K562 (cell line): ENCODE data around the gene C6orf62. TPM values are rescaled to one million over a fixed set of nuclear protein-coding genes. Genes with fewer than 3 reads are reported as not detected.

ENCODE experiments used
- ATAC-seq: fragments of 200-7000 bp; cut with Tn5 transposase; 3 replicates; pipeline ENCODE4 v1.9.1; 2020; ENCODE audit warnings: moderate library complexity
- BruUV-seq: library from RNA; stranded (reverse); fragments of 400-500 nt; replicated peaks from 2 replicates; lab custom pipeline; 2021; lab: Mats Ljungman, UMichigan
- CTCF ChIA-PET: fragments of 300-600 bp; formaldehyde crosslinking; extraction: SDS; loops from one replicate; lab custom pipeline; 2021; ENCODE audit warnings: low intra/inter-chr PET ratio; lab: Yijun Ruan, JAX
- POLR2A ChIA-PET: fragments of 300-600, 350-650 bp; sonication (Branson Sonifier 250); formaldehyde crosslinking; extraction: SDS; loops from one replicate; lab custom pipeline; 2021; ENCODE audit warnings: antibody characterized with exemption, inconsistent platforms; lab: Yijun Ruan, JAX
- DNase-seq, 4 experiments: peaks; one replicate each; pipeline versions ENCODE4 v3.0.0 to v3.0.0-alpha.2; 2011 to 2018; ENCODE audit warnings: low spot score in 3 of 4, mixed read lengths in 3 of 4; ENCODE audit errors: extremely low read depth in 1 of 4
- FAIRE-seq: peaks from 2 replicates; lab custom pipeline; 2011; peaks lifted over from hg19 to GRCh38; lab: Jason Lieb, UNC
- H2AFZ ChIP-seq: 2 replicates; pipeline ENCODE4 v1.6.0; 2011; ENCODE audit warnings: low read depth, low read length, control low read depth, inconsistent platforms
- H3K27ac ChIP-seq: fragments of 200-600 bp; 3 replicates; pipeline ENCODE4 v1.8.0; 2011; ENCODE audit warnings: low read depth, mild to moderate bottlenecking, control low read depth, inconsistent platforms, low read length, moderate library complexity, mixed read lengths; ENCODE audit errors: extremely low read depth
- H3K27me3 ChIP-seq, 2 experiments: fragments of 300-600 bp in 1 of 2; 2 replicates in 1 of 2; 3 replicates in 1 of 2; pipeline versions ENCODE4 v1.6.0 to v1.8.0; 2011; ENCODE audit warnings: inconsistent platforms in 2 of 2, low read length in 2 of 2, mild to moderate bottlenecking in 1 of 2, mixed read lengths in 1 of 2, moderate library complexity in 1 of 2; ENCODE audit not compliant: control insufficient read depth in 2 of 2, insufficient read depth in 2 of 2
- H3K36me3 ChIP-seq: fragments of 300-600 bp; 3 replicates; pipeline ENCODE4 v1.8.0; 2011; ENCODE audit warnings: mild to moderate bottlenecking, low read length, inconsistent platforms; ENCODE audit not compliant: control insufficient read depth, insufficient read depth
- H3K4me1 ChIP-seq, 2 experiments: fragments of 200-600 bp in 1 of 2; replicated peaks in 1 of 2; 2 replicates in 1 of 2; 3 replicates in 1 of 2; pipeline versions ENCODE4 v1.5.1 to v1.8.0; 2011; ENCODE audit warnings: inconsistent platforms in 2 of 2, low read length in 2 of 2, mild to moderate bottlenecking in 1 of 2, mixed read lengths in 1 of 2, moderate library complexity in 1 of 2; ENCODE audit not compliant: control insufficient read depth in 2 of 2, insufficient read depth in 2 of 2
- H3K4me2 ChIP-seq: 2 replicates; pipeline ENCODE4 v1.6.1; 2011; ENCODE audit warnings: low read length, control low read depth, inconsistent platforms, mixed read lengths; ENCODE audit not compliant: insufficient read depth
- H3K4me3 ChIP-seq: fragments of 200-600 bp; sonication (generic), shearing (Covaris generic); 2 replicates; pipeline ENCODE4 v1.5.1; 2016; ENCODE audit warnings: control low read depth, inconsistent platforms
- H3K79me2 ChIP-seq: fragments of 200-600 bp; 3 replicates; pipeline ENCODE4 v1.8.0; 2011; ENCODE audit warnings: low read length, inconsistent platforms; ENCODE audit not compliant: control insufficient read depth, insufficient read depth
- H3K9ac ChIP-seq, 2 experiments: 2 replicates each; pipeline versions ENCODE4 v1.6.0 to v1.6.1; 2011; ENCODE audit warnings: low read depth in 2 of 2, low read length in 2 of 2, control low read depth in 1 of 2, inconsistent platforms in 1 of 2, mild to moderate bottlenecking in 1 of 2, mixed read lengths in 1 of 2; ENCODE audit not compliant: insufficient read depth in 1 of 2
- H3K9me1 ChIP-seq: one replicate; pipeline ENCODE4 v1.6.0; 2011; ENCODE audit warnings: inconsistent platforms, mild to moderate bottlenecking, low read length, moderate library complexity; ENCODE audit not compliant: control insufficient read depth, insufficient read depth
- H3K9me3 ChIP-seq: replicated peaks from 2 replicates; pipeline ENCODE4 v1.5.1; 2011; ENCODE audit warnings: low read depth, low read length, inconsistent platforms; ENCODE audit not compliant: control insufficient read depth, insufficient read depth
- H4K20me1 ChIP-seq: replicated peaks from 2 replicates; pipeline ENCODE4 v1.6.1; 2011; ENCODE audit warnings: low read length, inconsistent platforms, mixed read lengths; ENCODE audit not compliant: control insufficient read depth, insufficient read depth
- CEBPG ChIP-seq, 3 experiments: fragments of 200-800 bp in 1 of 3; sonication (Bioruptor generic) in 1 of 3; sonication (generic) in 1 of 3; formaldehyde crosslinking in 1 of 3; IDR thresholded peaks in 2 of 3; conservative IDR thresholded peaks in 1 of 3; 2 replicates each; pipeline versions ENCODE4 v1.6.1 to v1.8.0; 2016 to 2022; ENCODE audit warnings: missing compliant biosample characterization in 2 of 3, missing genetic modification characterization in 2 of 3, mild to moderate bottlenecking in 1 of 3, missing genetic modification reagents in 1 of 3
- HCFC1 ChIP-seq: IDR thresholded peaks from 2 replicates; pipeline ENCODE4 v1.6.1; 2012; ENCODE audit warnings: low read depth, low read length, improper control_type of control experiment
- SMARCC2 ChIP-seq: fragments of 450-650 bp; IDR thresholded peaks from 2 replicates; pipeline ENCODE4 v1.6.1; 2017; ENCODE audit warnings: antibody characterized with exemption, moderate library complexity, mild to moderate bottlenecking, low read depth
- XRCC3 ChIP-seq: fragments of 450-650 bp; IDR thresholded peaks from 2 replicates; pipeline ENCODE4 v1.6.1; 2017; ENCODE audit warnings: mild to moderate bottlenecking, moderate library complexity
- WGBS: fragments of 100-300 bp; shearing (Covaris generic); methylation state at CpG from one replicate; pipeline ENCODE4 v1.1.6; 2016; ENCODE audit warnings: low coverage, mixed read lengths; ENCODE audit not compliant: insufficient coverage; ENCODE audit errors: missing lambda C conversion rate; 5-methylcytosine and 5-hydroxymethylcytosine counted together
- in situ Hi-C: fragments of 300-500 bp; cut with MboI; formaldehyde crosslinking; loops from 4 replicates; pipeline ENCODE4 v1.15.0; 2018; ENCODE audit warnings: inconsistent platforms, mixed read lengths
- intact Hi-C: fragments of 100-400 bp; cut with micrococcal nuclease; formaldehyde crosslinking; loops from 2 replicates; pipeline ENCODE4 v1.14.2; 2022
- polyA plus RNA-seq, 8 experiments: library from polyadenylated mRNA; depleted of rRNA in 4 of 8; stranded (reverse) in 5 of 8; unstranded in 3 of 8; fragments of >200 nt; fragmentation: Nextera tagmentation in 2 of 8; fragmentation: Illumina TruSeq in 1 of 8; extraction: Ambion mirVana in 2 of 8; extraction: Trizol in 1 of 8; gene quantifications; 2 replicates each; pipeline versions ENCODE4 v1.2.1 to v1.2.3, GENCODE V29; 2011 to 2014; ENCODE audit warnings: inconsistent platforms in 1 of 8, missing spikeins in 1 of 8
- total RNA-seq, 7 experiments: library from RNA; depleted of rRNA in 6 of 7; stranded (reverse); fragments of >200 nt in 6 of 7; fragmentation: Illumina TruSeq in 2 of 7; extraction: Trizol in 2 of 7; gene quantifications; 2 replicates each; pipeline versions ENCODE4 v1.2.1 to v1.2.3, GENCODE V29; 2011 to 2021; ENCODE audit warnings: low replicate concordance in 1 of 7
- TF ChIP-seq, protein P1 (sequence below), 2 experiments: fragments of 450-650 bp in 1 of 2; sonication (generic) in 1 of 2; formaldehyde crosslinking in 1 of 2; IDR thresholded peaks in 1 of 2; conservative IDR thresholded peaks in 1 of 2; 2 replicates each; pipeline versions ENCODE4 v1.6.1 to v1.8.1; 2016 to 2023; ENCODE audit warnings: mild to moderate bottlenecking in 2 of 2, moderate library complexity in 2 of 2, inconsistent platforms in 1 of 2, missing genetic modification reagents in 1 of 2
- TF ChIP-seq, protein P2 (sequence below): IDR thresholded peaks from 2 replicates; pipeline ENCODE4 v1.6.1; 2011; ENCODE audit warnings: borderline replicate concordance, low read depth, mild to moderate bottlenecking, moderate library complexity, low read length; ENCODE audit not compliant: insufficient read depth, poor library complexity, severe bottlenecking
- TF ChIP-seq, protein P3 (sequence below): fragments of 200-800 bp; sonication (Bioruptor generic); IDR thresholded peaks from 2 replicates; pipeline ENCODE4 v1.6.1; 2017; ENCODE audit warnings: missing genetic modification characterization, missing compliant biosample characterization

C6orf62 gene
- total and polyA plus RNA-seq, 9 of the 15 experiments (the other 6 are each of a cell fraction or from before 2014, with no cell fraction given) = 48.5 to 579 (median 111) TPM

DNA sequence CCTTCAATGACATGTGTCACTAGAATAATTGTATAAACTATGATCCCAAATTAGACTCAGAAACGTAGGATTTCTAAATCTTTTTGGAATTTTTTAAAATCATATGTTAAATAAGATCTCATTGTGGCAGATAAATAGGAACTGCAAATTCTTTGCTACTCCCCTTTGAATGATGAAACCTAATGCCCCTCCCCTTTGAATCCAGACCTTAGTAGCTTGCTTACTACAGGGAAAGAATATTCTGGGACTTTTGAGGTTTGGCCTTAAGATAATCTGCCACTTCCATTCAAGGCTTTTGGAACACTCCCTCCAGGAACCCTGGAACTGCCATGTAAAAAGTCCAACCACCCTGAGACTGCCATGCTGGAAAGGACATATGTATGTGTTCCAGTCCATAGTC lies 59.4 kb downstream of the C6orf62 start:
- no peaks in the 10 kb centered on the region for H3K9me3 ChIP-seq
- WGBS = 32% methylated on average over 1 of the region's 1 CpG
- DNase-seq = peak in 1 of 4 experiments; percentile 9
- in situ Hi-C loops = no loop called here
- POLR2A ChIA-PET = interaction anchor here (0.7 to 2.4 kb wide), 9 partner anchors 8 to 533 kb away, joined by 3 to 14 read pairs (median 4); partner anchors contain the start of genes ACOT13, KIAA0319 and TDP2
- CTCF ChIA-PET = no interaction called here
- TF ChIP-seq HCFC1 (no peak), SMARCC2 (no peak), XRCC3 (no peak), CEBPG (CRISPR knock-in tag; IDR thresholded peaks at IDR 0.05) (0 out of 2 replicates have a peak, but pooled peaks have one; percentile 21), CEBPG (tag; conservative IDR thresholded peaks at IDR 0.05 in 1 of 2, IDR thresholded peaks at IDR 0.05 in 1 of 2) (no peak)
- TF ChIP-seq, protein P1, sequence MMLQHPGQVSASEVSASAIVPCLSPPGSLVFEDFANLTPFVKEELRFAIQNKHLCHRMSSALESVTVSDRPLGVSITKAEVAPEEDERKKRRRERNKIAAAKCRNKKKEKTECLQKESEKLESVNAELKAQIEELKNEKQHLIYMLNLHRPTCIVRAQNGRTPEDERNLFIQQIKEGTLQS (IDR thresholded peaks at IDR 0.05) = no peak
- TF ChIP-seq, protein P1 (CRISPR knock-in tag; conservative IDR thresholded peaks at IDR 0.05) = 0 out of 2 replicates have a peak, but pooled peaks have one; percentile 7
- TF ChIP-seq, protein P2, sequence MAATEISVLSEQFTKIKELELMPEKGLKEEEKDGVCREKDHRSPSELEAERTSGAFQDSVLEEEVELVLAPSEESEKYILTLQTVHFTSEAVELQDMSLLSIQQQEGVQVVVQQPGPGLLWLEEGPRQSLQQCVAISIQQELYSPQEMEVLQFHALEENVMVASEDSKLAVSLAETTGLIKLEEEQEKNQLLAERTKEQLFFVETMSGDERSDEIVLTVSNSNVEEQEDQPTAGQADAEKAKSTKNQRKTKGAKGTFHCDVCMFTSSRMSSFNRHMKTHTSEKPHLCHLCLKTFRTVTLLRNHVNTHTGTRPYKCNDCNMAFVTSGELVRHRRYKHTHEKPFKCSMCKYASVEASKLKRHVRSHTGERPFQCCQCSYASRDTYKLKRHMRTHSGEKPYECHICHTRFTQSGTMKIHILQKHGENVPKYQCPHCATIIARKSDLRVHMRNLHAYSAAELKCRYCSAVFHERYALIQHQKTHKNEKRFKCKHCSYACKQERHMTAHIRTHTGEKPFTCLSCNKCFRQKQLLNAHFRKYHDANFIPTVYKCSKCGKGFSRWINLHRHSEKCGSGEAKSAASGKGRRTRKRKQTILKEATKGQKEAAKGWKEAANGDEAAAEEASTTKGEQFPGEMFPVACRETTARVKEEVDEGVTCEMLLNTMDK = no peak
- TF ChIP-seq, protein P3, sequence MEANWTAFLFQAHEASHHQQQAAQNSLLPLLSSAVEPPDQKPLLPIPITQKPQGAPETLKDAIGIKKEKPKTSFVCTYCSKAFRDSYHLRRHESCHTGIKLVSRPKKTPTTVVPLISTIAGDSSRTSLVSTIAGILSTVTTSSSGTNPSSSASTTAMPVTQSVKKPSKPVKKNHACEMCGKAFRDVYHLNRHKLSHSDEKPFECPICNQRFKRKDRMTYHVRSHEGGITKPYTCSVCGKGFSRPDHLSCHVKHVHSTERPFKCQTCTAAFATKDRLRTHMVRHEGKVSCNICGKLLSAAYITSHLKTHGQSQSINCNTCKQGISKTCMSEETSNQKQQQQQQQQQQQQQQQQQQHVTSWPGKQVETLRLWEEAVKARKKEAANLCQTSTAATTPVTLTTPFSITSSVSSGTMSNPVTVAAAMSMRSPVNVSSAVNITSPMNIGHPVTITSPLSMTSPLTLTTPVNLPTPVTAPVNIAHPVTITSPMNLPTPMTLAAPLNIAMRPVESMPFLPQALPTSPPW (CRISPR knock-in tag) = peak; percentile 10; the same call in 1 of the 2 replicates
- TF ChIP-seq, all 486 proteins: peak for 3
- H3K4me1 ChIP-seq = peaks cover 0 to 20% of the 10 kb centered on the region in 2 experiments; a peak in 2 of 5 replicates
- ATAC-seq = peak; percentile 66
- H3K79me2 ChIP-seq = peaks cover 28% of the 10 kb centered on the region
- H4K20me1 ChIP-seq = no peaks in the 10 kb centered on the region
- peak overlapping the region; percentile 57; the same call in 1 of the 2 replicates for H3K4me2 ChIP-seq
- H3K9me1 ChIP-seq = no peaks in the 10 kb centered on the region
- H3K9ac ChIP-seq = 0 out of 4 replicates have a peak overlapping the region, but pooled peaks of 1 of the 2 experiments have one; percentile 28
- intact Hi-C loops = no loop called here
- peak; percentile 44 for FAIRE-seq
- H3K36me3 ChIP-seq = peaks cover 54% of the 10 kb centered on the region
- H3K27me3 ChIP-seq = no peaks in the 10 kb centered on the region
- no TSS peak for BruUV-seq
- H3K4me3 ChIP-seq = no peak overlapping the region
- H2AFZ ChIP-seq = 0 out of 2 replicates have a peak overlapping the region, but pooled peaks have one; percentile 58
- H3K27ac ChIP-seq = peak overlapping the region; percentile 69
